ENCODE results near the gene ARMC7. TPM values are rescaled to one million over a fixed set of nuclear protein-coding genes. Genes with fewer than 3 reads are reported as not detected.
A peak's percentile ranks its signal among the peaks of the same experiment; 100 is the strongest.

ARMC7 gene
- total RNA-seq (2013; cell fraction: nucleolus; rRNA removed) = 11.3 and 11.4 TPM in 2 replicates
- total RNA-seq (2014; rRNA removed) (5.6 and 6.1 TPM in 2 replicates), total RNA-seq (2014; rRNA removed; fragmentation: Illumina TruSeq; extraction: Trizol) (4.1 and 5.6 TPM in 2 replicates), total RNA-seq (2021) (11.6 and 11.7 TPM in 2 replicates), polyA plus RNA-seq (2011; rRNA removed) (2.4 and 5.2 TPM in 2 replicates), polyA plus RNA-seq (2014; fragmentation: Illumina TruSeq; extraction: Trizol) (2.9 and 6.5 TPM in 2 replicates), polyA plus RNA-seq (2014; fragmentation: Nextera tagmentation; extraction: Ambion mirVana) (1 to 10 TPM; 1.5 to 4.3 TPM), polyA plus RNA-seq (2014; rRNA removed) (6.9 and 10.9 TPM in 2 replicates), polyA plus RNA-seq (2016; fragmentation: Nextera tagmentation; extraction: Ambion mirVana) (10 to 100 TPM; 15.7 to 19.8 TPM), polyA minus RNA-seq (2011; rRNA and poly(A)+ RNA removed) (7.3 and 10.3 TPM in 2 replicates), Bru-seq, nascent RNA (percentile 55 among the genes with signal in this experiment), BruChase-seq, experiment 1, labeled RNA remaining after a 6-hour chase (percentile 55 among the genes with signal in this experiment), BruChase-seq, experiment 2, labeled RNA remaining after a 2-hour chase (percentile 60 among the genes with signal in this experiment)
- 4.5 TPM for polyA plus RNA-seq (2011; ENCODE audit: low read depth)
- 9.5 and 11.2 TPM in 2 replicates for polyA plus RNA-seq (2011; cell fraction: cytosol; rRNA removed)
- polyA plus RNA-seq (2011; cell fraction: nucleus; rRNA removed) = 8.6 and 10.6 TPM in 2 replicates
- polyA plus RNA-seq (2012) = 9.2 and 11.8 TPM in 2 replicates
- polyA minus RNA-seq (2011; cell fraction: cytosol; rRNA and poly(A)+ RNA removed) = 3.5 and 6.9 TPM in 2 replicates
- 5.9 and 11.0 TPM in 2 replicates for polyA minus RNA-seq (2011; cell fraction: nucleus; rRNA and poly(A)+ RNA removed)
- long read RNA-seq, experiment 1, transcript ARMC7-201 (3 exons, 2,126 nt) = major isoform, 17 of 28 reads
- long read RNA-seq, experiment 1, transcript ARMC7-204 (3 exons, 1,204 nt) = minor isoform, 8 of 28 reads
- long read RNA-seq, experiment 1, partial matches to known transcripts = 0 of 28 reads
- long read RNA-seq, experiment 1, other reads (novel, unspliced or antisense) = 3 of 28 reads
- long read RNA-seq, experiment 2, partial matches to known transcripts = 0 of 7 reads
- long read RNA-seq, experiment 2, other reads (novel, unspliced or antisense) = 4 of 7 reads

- Histone ChIP-seq H3K27ac (ENCODE audit: control insufficient read depth, insufficient read depth) (peak within 1 kb of the TSS; percentile 37), H3K79me2 (ENCODE audit: control insufficient read depth, insufficient read depth, low read length) (peaks cover 13% of the 10 kb centered on the region), H3K4me3 (peak within 1 kb of the TSS; percentile 97), H3K9me3 (replicated peaks; ENCODE audit: control insufficient read depth, insufficient read depth, low read length) (no peaks in the 10 kb centered on the region), H3K36me3 (ENCODE audit: control insufficient read depth in 2 of 2, insufficient read depth in 2 of 2, low read length in 1 of 2) (peaks cover 0 to 3% of the 10 kb centered on the region in 2 experiments; a peak in 1 of 4 replicates), H3K27me3 (replicated peaks in 1 of 2; ENCODE audit: control insufficient read depth in 2 of 2, insufficient read depth in 2 of 2, low read length in 1 of 2) (no peaks in the 10 kb centered on the region; a peak in 1 of 4 replicates), H3K4me2 (ENCODE audit: control insufficient read depth, insufficient read depth) (peak within 1 kb of the TSS; percentile 97), H3K4me1 (ENCODE audit: control insufficient read depth, insufficient read depth, low read length) (peaks cover 22% of the 10 kb centered on the region), H3K9ac (ENCODE audit: control insufficient read depth, insufficient read depth, low read length) (peak within 1 kb of the TSS; percentile 71), H4K20me1 (ENCODE audit: control insufficient read depth, insufficient read depth) (no peaks in the 10 kb centered on the region), H2AFZ (ENCODE audit: control insufficient read depth, low read depth, low read length) (peak within 1 kb of the TSS; percentile 77)
- WGBS (ENCODE audit: insufficient coverage, insufficient replicate concordance, low lambda C conversion rate, missing lambda C conversion rate) = 1% methylated on average over 63 of the region's 68 CpGs
- FAIRE-seq (peak; percentile 77), DNase-seq (ENCODE audit: low read depth, low spot score) (no peak), ATAC-seq (peak; percentile 87)
- in situ Hi-C loops (cut with MboI) (loop anchor here (5.0 kb wide), 1 partner anchor 93 kb away; no protein-coding TSS in a partner anchor), intact Hi-C loops (cut with micrococcal nuclease; ENCODE audit: unreplicated experiment) (loop anchor here (5.0 kb wide), 2 partner anchors 147 to 303 kb away; no protein-coding TSS in a partner anchor)
- ChIA-PET POLR2A (interaction anchor here (0.7 to 3.5 kb wide), 8 partner anchors 13 to 152 kb away, joined by 3 to 11 read pairs (median 4); partner anchors contain the start of genes GGA3, MRPL58, MRPS7 and NT5C), RAD21 (ENCODE audit: unreplicated experiment) (interaction anchor here (0.6 to 2.8 kb wide), 8 partner anchors 8 to 236 kb away, joined by 3 to 10 read pairs (median 4); no protein-coding TSS in a partner anchor), SMC1A (ENCODE audit: uncharacterized antibody, unreplicated experiment) (interaction anchor here (0.7 to 1.1 kb wide), 2 partner anchors 24 to 76 kb away, joined by 3 read pairs; no protein-coding TSS in a partner anchor), CTCF (interaction anchor here (0.6 to 9.3 kb wide), 7 partner anchors 21 to 148 kb away, joined by 3 to 293 read pairs (median 4); partner anchors contain the start of genes MRPL58 and NUP85)
- TSS peak; percentile 93 for BruUV-seq (replicated peaks)
- peak; percentile 16; the same call in 1 of the 2 replicates for TF ChIP-seq RUNX3 (IDR thresholded peaks at IDR 0.05; ENCODE audit: low read length)
- TF ChIP-seq, protein P1, sequence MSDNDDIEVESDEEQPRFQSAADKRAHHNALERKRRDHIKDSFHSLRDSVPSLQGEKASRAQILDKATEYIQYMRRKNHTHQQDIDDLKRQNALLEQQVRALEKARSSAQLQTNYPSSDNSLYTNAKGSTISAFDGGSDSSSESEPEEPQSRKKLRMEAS (IDR thresholded peaks at IDR 0.05; ENCODE audit: low read depth, low read length) = peak; percentile 62
- TF ChIP-seq GABPA (IDR thresholded peaks at IDR 0.05; ENCODE audit: low read depth) = peak; percentile 76; the same call in 1 of the 2 replicates
- TF ChIP-seq RAD51 (IDR thresholded peaks at IDR 0.05) = no peak
- TF ChIP-seq SPI1 (IDR thresholded peaks at IDR 0.05; ENCODE audit: borderline replicate concordance, insufficient read depth, low read depth, low read length) = peak; percentile 21; the same call in 1 of the 2 replicates
- peak; percentile 73; the same call in 1 of the 2 replicates for TF ChIP-seq DPF2 (IDR thresholded peaks at IDR 0.05)
- no peak for TF ChIP-seq FOXK2 (IDR thresholded peaks at IDR 0.05)
- TF ChIP-seq POLR2AphosphoS2 (IDR thresholded peaks at IDR 0.05; ENCODE audit: low read depth, low read length) = peak; percentile 43; the same call in 1 of the 2 replicates
- TF ChIP-seq MTA2 (IDR thresholded peaks at IDR 0.05; ENCODE audit: low read depth) = 0 out of 2 replicates have a peak, but pooled peaks have one; percentile 17
- peak; percentile 88 for TF ChIP-seq POLR2A (IDR thresholded peaks at IDR 0.05; ENCODE audit: low read depth, low read length)
- TF ChIP-seq TAF1 (IDR thresholded peaks at IDR 0.05; ENCODE audit: borderline replicate concordance, low read depth, low read length) = peak; percentile 67; the same call in 1 of the 2 replicates
- no peak for TF ChIP-seq MEF2A (IDR thresholded peaks at IDR 0.05; ENCODE audit: insufficient read depth, low read depth, low read length)
- TF ChIP-seq IKZF2 (IDR thresholded peaks at IDR 0.05) = peak; percentile 52 to 59; a peak in 3 of 4 replicates
- TF ChIP-seq GATAD2B (conservative IDR thresholded peaks at IDR 0.05; ENCODE audit: low read depth) = peak; percentile 31; the same call in 1 of the 2 replicates
- TF ChIP-seq YY1 (IDR thresholded peaks at IDR 0.05; ENCODE audit: low read depth, low read length) = no peak
- peak; percentile 35; the same call in 1 of the 2 replicates for TF ChIP-seq BACH1 (IDR thresholded peaks at IDR 0.05; ENCODE audit: borderline replicate concordance)
- TF ChIP-seq ZNF274 (IDR thresholded peaks at IDR 0.05; ENCODE audit: insufficient read depth, insufficient read length) = no peak
- peak; percentile 50 to 82; a peak in 3 of 4 replicates for TF ChIP-seq BHLHE40 (IDR thresholded peaks at IDR 0.05; ENCODE audit: borderline replicate concordance in 1 of 2, low read depth in 2 of 2, low read length in 1 of 2)
- TF ChIP-seq PML (IDR thresholded peaks at IDR 0.05; ENCODE audit: low read length) = peak; percentile 74; the same call in 1 of the 2 replicates
- peak; percentile 4; the same call in 1 of the 2 replicates for TF ChIP-seq NBN (IDR thresholded peaks at IDR 0.05)
- peak; percentile 30; the same call in 1 of the 2 replicates for TF ChIP-seq HCFC1 (IDR thresholded peaks at IDR 0.05; ENCODE audit: low read length)
Observed at GRCh38 chr17:75109407-75110233, at the start of gene ARMC7. TSS of gene ARMC7 (plus strand) at chr17:75109969. CDS start at chr17:75110289, 320 bp downstream.

All from GM12878 (cell line).